Progenitor cell of endocrine pancreas (in vitro differentiated cells): ENCODE measurements around the gene TRIM61. TPM values are rescaled to one million over a fixed set of nuclear protein-coding genes. Genes with fewer than 3 reads are reported as not detected.
"Not testable (repeated sequence)": the region's sequence is repeated elsewhere in the genome, so short reads cannot be mapped to it uniquely, and the experiment has no call there.

Experiments used
- DNase-seq: peaks from one replicate; pipeline ENCODE4 v3.0.0; 2021; ENCODE audit warnings: low spot score; ENCODE audit not compliant: unreplicated experiment
- H3K27ac Mint-ChIP-seq: 2 replicates; pipeline ENCODE4 v1.8.0; 2021; ENCODE audit warnings: mild to moderate bottlenecking, moderate library complexity, mixed read lengths
- H3K27me3 Mint-ChIP-seq: 2 replicates; pipeline ENCODE4 v1.8.0; 2021; ENCODE audit warnings: mixed read lengths
- H3K36me3 Mint-ChIP-seq: 2 replicates; pipeline ENCODE4 v1.8.0; 2022; ENCODE audit warnings: mixed read lengths; ENCODE audit not compliant: insufficient read depth
- H3K4me1 Mint-ChIP-seq: 2 replicates; pipeline ENCODE4 v1.8.0; 2021; ENCODE audit warnings: low read depth, mixed read lengths
- H3K4me3 Mint-ChIP-seq: 2 replicates; pipeline ENCODE4 v1.8.0; 2021; ENCODE audit warnings: low read depth, mild to moderate bottlenecking, moderate library complexity, mixed read lengths
- H3K9me3 Mint-ChIP-seq: 2 replicates; pipeline ENCODE4 v1.8.0; 2021; ENCODE audit warnings: low read depth, mixed read lengths
- CTCF ChIP-seq: fragments of 200-600 bp; sonication (generic); IDR thresholded peaks from one replicate; pipeline ENCODE4 v1.5.0; 2021; ENCODE audit warnings: antibody characterized with exemption, mild to moderate bottlenecking; ENCODE audit not compliant: unreplicated experiment
- total RNA-seq: library from RNA; stranded (reverse); gene quantifications from 2 replicates; pipeline ENCODE4 v1.2.1, GENCODE V29; 2021

TRIM61 gene
- total RNA-seq, 1 donor from 2014 or later: 3.5 TPM

- H3K9me3 Mint-ChIP-seq: peaks cover 3% of the 10 kb centered on the region
- no peaks in the 10 kb centered on the region for H3K4me1 Mint-ChIP-seq
- no peak overlapping the region for H3K27ac Mint-ChIP-seq
- no peak for DNase-seq
- TF ChIP-seq CTCF: no peak
- H3K36me3 Mint-ChIP-seq: no peaks in the 10 kb centered on the region
- no peak overlapping the region for H3K4me3 Mint-ChIP-seq
- no peaks in the 10 kb centered on the region for H3K27me3 Mint-ChIP-seq
These were observed 45.7 kb downstream of the TRIM61 start for GRCh38 chr4:164931551-164932324.

- Mint-ChIP-seq H3K4me1 (no peaks in the 10 kb centered on the region), H3K4me3 (no peak overlapping the region), H3K9me3 (peaks cover 3% of the 10 kb centered on the region), H3K27ac (no peak overlapping the region), H3K27me3 (no peaks in the 10 kb centered on the region), H3K36me3 (no peaks in the 10 kb centered on the region)
- no peak for TF ChIP-seq CTCF
- no peak for DNase-seq
These were observed 46.8 kb downstream of the TRIM61 start for GRCh38 chr4:164930647-164931046.

DNA sequence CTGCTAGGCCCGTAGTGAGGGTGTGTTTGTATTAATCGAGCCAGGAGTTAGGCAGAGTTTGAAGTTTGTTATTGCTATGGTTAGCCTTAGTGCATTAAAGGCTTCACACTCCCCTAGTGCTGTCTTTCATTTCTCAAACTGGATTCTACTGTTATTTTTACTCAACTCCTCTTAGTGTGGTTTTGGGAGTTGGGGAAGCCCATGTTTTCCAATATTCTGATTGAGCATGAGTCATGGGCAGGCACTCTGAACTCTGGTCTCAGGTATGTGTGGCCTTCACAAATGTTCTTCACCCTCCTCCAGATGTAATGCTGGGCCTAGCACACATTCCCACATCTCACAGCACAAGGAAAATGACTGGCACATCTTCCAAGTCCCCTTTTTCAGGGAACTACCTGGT is 50.4 kb downstream of the TRIM61 start:
- H3K27me3 Mint-ChIP-seq, H3K4me3 Mint-ChIP-seq: not testable (repeated sequence)

GRCh38 chr4:164926301-164926700 is 51.2 kb downstream of the TRIM61 start:
- Mint-ChIP-seq H3K36me3 (no peaks in the 10 kb centered on the region), H3K27me3 (no peaks in the 10 kb centered on the region), H3K27ac (no peak overlapping the region), H3K9me3 (peaks cover 3% of the 10 kb centered on the region), H3K4me1 (no peaks in the 10 kb centered on the region), H3K4me3 (no peak overlapping the region)
- no peak for TF ChIP-seq CTCF
- DNase-seq: no peak

More for the DNA sequence above, 50.4 kb downstream of the TRIM61 start:
- not testable (repeated sequence) for H3K4me1 Mint-ChIP-seq, H3K36me3 Mint-ChIP-seq, DNase-seq, H3K27ac Mint-ChIP-seq, H3K9me3 Mint-ChIP-seq

DNA sequence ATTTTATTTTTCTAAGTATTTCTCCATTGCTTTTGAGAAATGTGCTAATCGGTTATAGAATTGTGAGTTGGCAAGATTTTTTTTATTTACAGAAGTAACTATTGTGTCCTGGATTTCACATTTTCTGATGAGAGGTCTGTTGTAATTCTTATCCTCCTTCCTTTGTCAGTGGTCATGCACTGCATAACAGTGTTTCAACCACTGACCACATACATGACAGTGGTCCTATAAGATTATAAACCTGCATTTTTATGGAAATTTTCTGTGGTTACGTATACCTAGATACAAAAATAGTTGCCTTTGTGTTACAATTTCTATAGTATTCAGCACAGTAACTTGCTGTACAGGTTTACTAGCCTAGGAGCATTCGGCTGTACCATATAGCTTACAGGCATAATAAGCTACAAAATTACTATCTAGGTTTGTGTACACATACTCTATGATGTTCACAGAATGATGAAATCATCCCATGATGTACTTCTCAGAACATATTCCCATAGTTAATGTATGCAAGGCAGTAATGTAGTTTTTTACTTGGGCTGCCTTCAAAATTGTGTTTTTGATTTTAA is 52.7 kb downstream of the TRIM61 start:
- DNase-seq: no peak
- H3K9me3 Mint-ChIP-seq: no peaks in the 10 kb centered on the region

More for the DNA sequence above, 52.7 kb downstream of the TRIM61 start:
- Mint-ChIP-seq H3K36me3 (no peaks in the 10 kb centered on the region), H3K27ac (no peak overlapping the region), H3K4me1 (no peaks in the 10 kb centered on the region), H3K4me3 (no peak overlapping the region), H3K27me3 (no peaks in the 10 kb centered on the region)
- TF ChIP-seq CTCF: no peak
